Pancreas (tissue), 10 donors: ENCODE results near the gene CAPN13. TPM values are rescaled to one million over a fixed set of nuclear protein-coding genes. Genes with fewer than 3 reads are reported as not detected.

Experiments
- ATAC-seq, 4 donors: fragments of 200-7000 bp; cut with Tn5 transposase; one replicate each; pipeline versions ENCODE4 v1.8.0 to v1.9.1; 2020; ENCODE audit warnings: mild to moderate bottlenecking in 4 of 4, moderate library complexity in 4 of 4
- DNase-seq, 6 donors: peaks; one replicate each; pipeline ENCODE4 v3.0.0-alpha.2; 2020
- FAIRE-seq: peaks from 2 replicates; lab custom pipeline; 2012; peaks lifted over from hg19 to GRCh38; lab: Jason Lieb, UNC
- H3K27ac ChIP-seq, 4 donors: fragments of 200-600 bp; sonication (generic); 1 replicate in 3 of 4; 2 replicates in 1 of 4; pipeline versions ENCODE4 v1.5.0 to v1.8.0; 2020
- H3K27me3 ChIP-seq, 4 donors: fragments of 200-600 bp; one replicate each; pipeline ENCODE4 v1.8.0; 2021
- H3K36me3 ChIP-seq, 3 donors: fragments of 200-600 bp; sonication (generic) in 1 of 3; one replicate each; pipeline versions ENCODE4 v1.5.0 to v1.8.0; 2020 to 2021
- H3K4me1 ChIP-seq, 3 donors: fragments of 200-600 bp; one replicate each; pipeline ENCODE4 v1.8.0; 2021
- H3K4me3 ChIP-seq, 4 donors: fragments of 200-600 bp; sonication (generic) in 2 of 4; one replicate each; pipeline versions ENCODE4 v1.5.0 to v1.8.0; 2020 to 2021
- H3K9me3 ChIP-seq, 4 donors: fragments of 200-600 bp; one replicate each; pipeline ENCODE4 v1.8.0; 2021
- WGBS, 2 donors: extraction: QIAGEN DNeasy Blood & Tissue Kit; methylation state at CpG; one replicate each; pipeline ENCODE4 v1.1.7; 2013; 5-methylcytosine and 5-hydroxymethylcytosine counted together
- intact Hi-C, 3 donors: fragments of 100-400 bp; cut with DNase I; formaldehyde crosslinking; loops; one replicate each; pipeline versions ENCODE4 v1.11.1 to v1.14.2; 2022
- polyA plus RNA-seq, 2 donors: library from polyadenylated mRNA; stranded (reverse); fragments of 200-250 nt; gene quantifications; one replicate each; pipeline ENCODE4 v1.2.3, GENCODE V29; 2013
- total RNA-seq, 6 donors: library from RNA; stranded (reverse); fragmentation: NEBNext Ultra II Directional in 4 of 6; extraction: Animal tissue kit (Norgen Biotek cat#: 25700) in 4 of 6; gene quantifications; one replicate each; pipeline versions ENCODE4 v1.2.1 to v1.2.4, GENCODE V29; 2021 to 2023
- TF ChIP-seq, protein P1 (sequence below), 4 donors: fragments of 200-600 bp; sonication (generic) in 3 of 4; IDR thresholded peaks; one replicate each; pipeline versions ENCODE4 v1.5.0 to v1.8.0; 2021; ENCODE audit warnings: antibody characterized with exemption in 4 of 4
- donor health status: healthy with polysubstance abuse.
- donor health status: DM: no; HTN: no; CAD: no; lungs with moderate emphysema.
- donor health status: DM: no; HTN: no; CAD: no.
- donor health status: control.
- donor health status: control.
- donor health status: Bipolar disorder and iron deficiency.
- donor health status: DM: yes; HTN: yes; CAD: no.
- donor health status: DM: no; HTN: no; CAD: no.
- donor health status: DM: no; HTN: no; CAD: no.
- donor health status: DM: yes; HTN: yes; CAD: no.

CAPN13 gene
- total and polyA plus RNA-seq, 8 donors: 2.7 to 18.3 (median 6.5) TPM

- intact Hi-C loops: no loop called here
- Histone ChIP-seq H3K9me3 (no peaks in the 10 kb centered on the region), H3K36me3 (no peaks in the 10 kb centered on the region), H3K27me3 (no peaks in the 10 kb centered on the region), H3K4me1 (no peaks in the 10 kb centered on the region), H3K4me3 (no peak overlapping the region), H3K27ac (no peak overlapping the region)
- WGBS, 2 donors: 81 to 82% methylated on average over 5 of the region's 5 CpGs
- TF ChIP-seq, protein P1, sequence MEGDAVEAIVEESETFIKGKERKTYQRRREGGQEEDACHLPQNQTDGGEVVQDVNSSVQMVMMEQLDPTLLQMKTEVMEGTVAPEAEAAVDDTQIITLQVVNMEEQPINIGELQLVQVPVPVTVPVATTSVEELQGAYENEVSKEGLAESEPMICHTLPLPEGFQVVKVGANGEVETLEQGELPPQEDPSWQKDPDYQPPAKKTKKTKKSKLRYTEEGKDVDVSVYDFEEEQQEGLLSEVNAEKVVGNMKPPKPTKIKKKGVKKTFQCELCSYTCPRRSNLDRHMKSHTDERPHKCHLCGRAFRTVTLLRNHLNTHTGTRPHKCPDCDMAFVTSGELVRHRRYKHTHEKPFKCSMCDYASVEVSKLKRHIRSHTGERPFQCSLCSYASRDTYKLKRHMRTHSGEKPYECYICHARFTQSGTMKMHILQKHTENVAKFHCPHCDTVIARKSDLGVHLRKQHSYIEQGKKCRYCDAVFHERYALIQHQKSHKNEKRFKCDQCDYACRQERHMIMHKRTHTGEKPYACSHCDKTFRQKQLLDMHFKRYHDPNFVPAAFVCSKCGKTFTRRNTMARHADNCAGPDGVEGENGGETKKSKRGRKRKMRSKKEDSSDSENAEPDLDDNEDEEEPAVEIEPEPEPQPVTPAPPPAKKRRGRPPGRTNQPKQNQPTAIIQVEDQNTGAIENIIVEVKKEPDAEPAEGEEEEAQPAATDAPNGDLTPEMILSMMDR (IDR thresholded peaks at IDR 0.05): no peak
- ATAC-seq (no peak), DNase-seq (peak in 1 of 6 donors; percentile 31), FAIRE-seq (no peak)
These were observed 117.1 kb downstream of the CAPN13 start for GRCh38 chr2:30690126-30690561.

DNA sequence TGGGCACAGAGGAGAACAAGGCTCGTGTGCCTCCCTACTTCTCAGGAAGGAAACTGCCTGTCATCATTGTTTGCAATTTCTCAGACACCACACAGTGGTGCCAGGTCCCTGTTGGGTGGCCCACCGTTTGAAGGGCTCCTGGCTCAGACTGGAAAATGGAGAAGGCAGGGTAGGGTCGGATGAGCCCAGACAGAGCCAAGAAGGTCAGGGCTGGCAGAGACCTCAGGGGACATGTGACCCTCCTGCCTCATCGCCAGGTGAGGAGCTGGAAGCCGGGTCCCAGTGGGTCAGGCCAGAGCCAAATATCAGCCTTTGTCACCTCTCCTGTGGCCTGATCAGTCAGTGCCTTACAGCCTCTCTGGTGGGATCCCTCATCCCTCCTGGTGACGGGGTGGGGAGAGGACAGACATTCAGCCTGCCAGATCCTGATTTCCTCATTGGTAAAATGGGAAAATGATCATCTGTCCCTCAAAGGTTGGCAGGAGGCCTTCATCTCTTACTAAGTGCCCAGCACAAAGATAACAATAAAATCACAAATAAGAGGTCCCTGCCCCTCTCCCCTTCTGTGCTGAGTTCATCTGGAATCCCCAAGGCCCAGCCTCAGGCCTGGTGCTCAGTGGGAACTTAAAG, 117.6 kb downstream of the CAPN13 start:
- intact Hi-C loops: no loop called here
- 70 to 75% methylated on average over 6 of the region's 6 CpGs for WGBS, 2 donors
- Histone ChIP-seq H3K27ac (no peak overlapping the region), H3K36me3 (no peaks in the 10 kb centered on the region), H3K4me1 (no peaks in the 10 kb centered on the region), H3K27me3 (no peaks in the 10 kb centered on the region), H3K9me3 (no peaks in the 10 kb centered on the region), H3K4me3 (no peak overlapping the region)
- FAIRE-seq (no peak), ATAC-seq (no peak), DNase-seq (peak in 1 of 6 donors; percentile 23)
- TF ChIP-seq, protein P1 (IDR thresholded peaks at IDR 0.05): no peak

- 76 to 80% methylated on average over 4 of the region's 4 CpGs for WGBS, 2 donors
- DNase-seq (peak in 1 of 6 donors; percentile 46), ATAC-seq (peak in 1 of 4 donors; percentile 17), FAIRE-seq (no peak)
- Histone ChIP-seq H3K36me3 (no peaks in the 10 kb centered on the region), H3K27me3 (no peaks in the 10 kb centered on the region), H3K4me3 (no peak overlapping the region), H3K27ac (no peak overlapping the region), H3K9me3 (no peaks in the 10 kb centered on the region), H3K4me1 (no peaks in the 10 kb centered on the region)
- TF ChIP-seq, protein P1 (IDR thresholded peaks at IDR 0.05): no peak
- intact Hi-C loops: no loop called here
These were observed 118.3 kb downstream of the CAPN13 start for GRCh38 chr2:30688956-30689401.

GRCh38 chr2:30686669-30687068, 120.6 kb downstream of the CAPN13 start:
- Histone ChIP-seq H3K4me3 (no peak overlapping the region), H3K4me1 (no peaks in the 10 kb centered on the region), H3K27me3 (no peaks in the 10 kb centered on the region), H3K27ac (no peak overlapping the region), H3K36me3 (no peaks in the 10 kb centered on the region), H3K9me3 (no peaks in the 10 kb centered on the region)
- intact Hi-C loops: no loop called here
- FAIRE-seq (no peak), DNase-seq (no peak), ATAC-seq (no peak)
- TF ChIP-seq, protein P1 (IDR thresholded peaks at IDR 0.05): no peak
- WGBS, 2 donors: 44 to 50% methylated on average over 4 of the region's 4 CpGs

- DNase-seq (peak in 1 of 6 donors; percentile 22), FAIRE-seq (no peak), ATAC-seq (peak in 3 of 4 donors; percentile 51 to 88 (median 86))
- intact Hi-C loops: no loop called here
- no peak overlapping the region for H3K4me3 ChIP-seq
- H3K27ac ChIP-seq: no peak overlapping the region
- no peaks in the 10 kb centered on the region for H3K4me1 ChIP-seq
- H3K9me3 ChIP-seq: no peaks in the 10 kb centered on the region
- TF ChIP-seq, protein P1 (IDR thresholded peaks at IDR 0.05): no peak
- no peaks in the 10 kb centered on the region for H3K36me3 ChIP-seq
- no peaks in the 10 kb centered on the region for H3K27me3 ChIP-seq
- WGBS, 2 donors: 87 to 89% methylated on average over 2 of the region's 2 CpGs
These were observed 121.2 kb downstream of the CAPN13 start for GRCh38 chr2:30686000-30686399.
